ENCODE results near the gene TIMP2. TPM values are rescaled to one million over a fixed set of nuclear protein-coding genes. Genes with fewer than 3 reads are reported as not detected.

TIMP2 gene
- total RNA-seq, 1 experiment from 2014 or later, result 29.0 TPM

DNA sequence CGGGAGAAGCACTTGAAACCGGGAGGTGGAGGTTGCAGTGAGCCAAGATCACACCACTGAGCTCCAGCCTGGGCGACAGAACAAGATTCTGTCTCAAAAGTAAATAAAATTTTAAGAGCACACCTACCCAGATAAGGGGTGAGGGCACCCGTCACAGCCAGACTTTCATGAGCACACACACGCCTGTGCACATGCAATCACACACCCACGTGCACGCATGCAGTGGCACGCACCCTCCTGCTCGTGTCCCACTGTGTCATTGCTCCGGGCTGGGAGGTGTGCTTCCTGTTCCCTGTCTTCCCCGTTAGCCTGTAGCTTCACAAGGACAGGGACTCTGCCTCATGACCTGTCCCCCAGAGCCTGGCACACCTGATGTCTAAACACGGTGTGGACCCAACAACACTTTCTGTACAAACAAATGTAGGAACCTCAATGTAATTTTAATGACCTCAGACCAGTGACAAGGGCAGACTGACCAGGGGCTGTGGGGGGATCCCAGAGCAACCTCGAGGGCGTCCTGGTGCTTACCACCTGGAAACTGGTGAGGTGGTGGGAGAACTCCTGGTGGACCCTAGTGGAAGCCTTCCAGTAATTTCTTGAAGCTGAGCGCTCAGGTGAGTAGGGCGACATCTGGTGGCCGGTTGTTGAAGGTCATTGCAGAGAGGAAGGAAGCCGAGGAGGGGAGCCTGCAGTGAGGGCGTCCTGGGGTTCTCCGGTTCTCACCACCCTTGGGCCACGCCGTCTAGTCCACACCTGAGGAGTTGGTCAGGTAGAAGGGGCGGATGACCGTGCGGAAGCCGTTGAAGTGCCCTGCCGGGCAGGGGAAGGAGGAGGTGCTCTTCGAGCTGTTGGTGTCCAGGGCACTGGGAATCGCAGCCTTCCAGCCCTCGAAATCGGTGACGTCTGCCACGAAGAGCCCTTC is 45.9 kb upstream of the TIMP2 start:
- Histone ChIP-seq H3K23ac (ENCODE audit: insufficient read length, low read depth, low read length) (no peak overlapping the region), H3K23me2 (ENCODE audit: insufficient read length, low read depth, low read length, poor library complexity, severe bottlenecking) (no peaks in the 10 kb centered on the region), H3K27ac (ENCODE audit: insufficient read length, low read depth, low read length) (no peak overlapping the region), H2AK5ac (ENCODE audit: insufficient read length, low read length) (no peak overlapping the region), H3K9me3 (ENCODE audit: control insufficient read depth, low read depth, low read length) (no peaks in the 10 kb centered on the region), H3K4me2 (ENCODE audit: insufficient read depth, insufficient read length, low read length) (no peak overlapping the region), H3K18ac (ENCODE audit: insufficient read length, low read depth, low read length) (no peak overlapping the region), H3K9ac (ENCODE audit: extremely low read depth, insufficient read length, low read length) (no peak overlapping the region), H3K4me1 (ENCODE audit: insufficient read depth, low read length) (no peaks in the 10 kb centered on the region), H4K91ac (ENCODE audit: insufficient read length, low read depth, low read length) (no peak overlapping the region), H4K5ac (ENCODE audit: insufficient read length, low read depth, low read length) (no peak overlapping the region), H2BK5ac (ENCODE audit: insufficient read length, low read length) (no peak overlapping the region), H2BK15ac (ENCODE audit: low read depth, low read length) (no peak overlapping the region), H3K14ac (ENCODE audit: insufficient read depth, low read length) (no peak overlapping the region), H4K20me1 (ENCODE audit: control insufficient read depth, insufficient read depth, insufficient read length) (no peaks in the 10 kb centered on the region), H2BK120ac (ENCODE audit: low read depth, low read length, poor library complexity, severe bottlenecking) (no peak overlapping the region), H2BK12ac (ENCODE audit: insufficient read length, low read depth, low read length) (no peak overlapping the region), H3K4ac (ENCODE audit: low read depth, low read length) (no peak overlapping the region), H2AFZ (ENCODE audit: low read length) (no peak overlapping the region), H3K79me2 (ENCODE audit: insufficient read depth, low read length) (no peaks in the 10 kb centered on the region), H3K27me3 (ENCODE audit: insufficient read depth, low read length) (no peaks in the 10 kb centered on the region), H3K79me1 (ENCODE audit: insufficient read depth, low read depth, low read length, poor library complexity, severe bottlenecking) (no peaks in the 10 kb centered on the region), H4K8ac (replicated peaks; ENCODE audit: insufficient read length, low read depth, low read length) (no peak overlapping the region), H3K56ac (ENCODE audit: insufficient read length, low read depth, low read length) (no peak overlapping the region), H2BK20ac (ENCODE audit: low read depth, low read length, poor library complexity, severe bottlenecking) (no peak overlapping the region), H3T11ph (ENCODE audit: low read length) (no peak overlapping the region)
- no peaks in the 10 kb centered on the region; a peak in 1 of 5 replicates for H3K9me3 Mint-ChIP-seq
- WGBS (ENCODE audit: extremely low coverage, insufficient read length, low lambda C conversion rate), result no CpG with 5 or more reads among the region's 33 CpGs
- H3K27ac Mint-ChIP-seq, result peak overlapping the region; percentile 81 to 96 (median 93); a peak in 6 of 7 replicates
- peaks cover 13 to 28% of the 10 kb centered on the region in 2 experiments for H3K4me1 Mint-ChIP-seq
- H3K4me3 Mint-ChIP-seq, result peak overlapping the region in 1 of 2 experiments; percentile 50; a peak in 1 of 5 replicates
- peaks cover 2% of the 10 kb centered on the region for H3K27me3 Mint-ChIP-seq (ENCODE audit: low read depth)
- TF ChIP-seq, protein P1, sequence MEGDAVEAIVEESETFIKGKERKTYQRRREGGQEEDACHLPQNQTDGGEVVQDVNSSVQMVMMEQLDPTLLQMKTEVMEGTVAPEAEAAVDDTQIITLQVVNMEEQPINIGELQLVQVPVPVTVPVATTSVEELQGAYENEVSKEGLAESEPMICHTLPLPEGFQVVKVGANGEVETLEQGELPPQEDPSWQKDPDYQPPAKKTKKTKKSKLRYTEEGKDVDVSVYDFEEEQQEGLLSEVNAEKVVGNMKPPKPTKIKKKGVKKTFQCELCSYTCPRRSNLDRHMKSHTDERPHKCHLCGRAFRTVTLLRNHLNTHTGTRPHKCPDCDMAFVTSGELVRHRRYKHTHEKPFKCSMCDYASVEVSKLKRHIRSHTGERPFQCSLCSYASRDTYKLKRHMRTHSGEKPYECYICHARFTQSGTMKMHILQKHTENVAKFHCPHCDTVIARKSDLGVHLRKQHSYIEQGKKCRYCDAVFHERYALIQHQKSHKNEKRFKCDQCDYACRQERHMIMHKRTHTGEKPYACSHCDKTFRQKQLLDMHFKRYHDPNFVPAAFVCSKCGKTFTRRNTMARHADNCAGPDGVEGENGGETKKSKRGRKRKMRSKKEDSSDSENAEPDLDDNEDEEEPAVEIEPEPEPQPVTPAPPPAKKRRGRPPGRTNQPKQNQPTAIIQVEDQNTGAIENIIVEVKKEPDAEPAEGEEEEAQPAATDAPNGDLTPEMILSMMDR (conservative IDR thresholded peaks at IDR 0.05), result peak; percentile 93
- peaks cover 0 to 30% (median 13%) of the 10 kb centered on the region in 3 experiments; a peak in 6 of 7 replicates for H3K36me3 Mint-ChIP-seq (ENCODE audit: insufficient read depth in 1 of 3, low read depth in 3 of 3)
- peak; percentile 85 for DNase-seq

Data from H9 (cell line).